HCT116 (cell line): ENCODE measurements around the gene VWF. TPM values are rescaled to one million over a fixed set of nuclear protein-coding genes. Genes with fewer than 3 reads are reported as not detected.

Experiments used
- ATAC-seq: fragments of 200-7000 bp; cut with Tn5 transposase; 2 replicates; pipeline ENCODE4 v1.9.1; 2020; ENCODE audit warnings: mild to moderate bottlenecking, moderate library complexity
- BruUV-seq: library from RNA; stranded (reverse); fragments of 400-500 nt; replicated peaks from 2 replicates; lab custom pipeline; 2021; lab: Mats Ljungman, UMichigan
- CTCF ChIA-PET: fragments of 300-600 bp; sonication (Branson Sonifier 250); formaldehyde crosslinking; loops from one replicate; lab custom pipeline; 2021; ENCODE audit warnings: antibody characterized with exemption; lab: Charles Lee
- POLR2A ChIA-PET: fragments of 300-600, 350-600 bp; sonication (Branson Sonifier 250); formaldehyde crosslinking; loops from one replicate; lab custom pipeline; 2021; ENCODE audit warnings: antibody characterized with exemption; lab: Charles Lee
- RAD21 ChIA-PET, 2 experiments: fragments of 300-600 bp; sonication (Branson Sonifier 250); formaldehyde crosslinking; loops; one replicate each; lab custom pipeline; 2023; ENCODE audit warnings: low total read pairs in 2 of 2; ENCODE audit not compliant: uncharacterized antibody in 2 of 2, unreplicated experiment in 2 of 2, low non-redundant PET in 1 of 2; lab: Charles Lee
- DNase-seq: peaks from one replicate; pipeline ENCODE4 v3.0.0-alpha.2; 2010; ENCODE audit warnings: low read depth, low spot score
- H2AFZ ChIP-seq: fragments of 200-600 bp; shearing (Covaris generic), sonication (generic); 2 replicates; pipeline ENCODE4 v1.6.1; 2017; ENCODE audit warnings: low read depth, mixed run types, mixed read lengths, antibody characterized with exemption, low read length; ENCODE audit not compliant: poor library complexity, severe bottlenecking
- H3K27ac ChIP-seq: 2 replicates; pipeline ENCODE4 v1.5.1; 2012; ENCODE audit warnings: low read depth, low read length
- H3K27me3 ChIP-seq: fragments of 200-600 bp; sonication (generic); 2 replicates; pipeline ENCODE4 v1.6.1; 2016; ENCODE audit warnings: mixed run types, low read length, mixed read lengths; ENCODE audit not compliant: insufficient read depth
- H3K36me3 ChIP-seq, 2 experiments: fragments of 200-500 bp in 1 of 2; fragments of 200-600 bp in 1 of 2; sonication (Bioruptor generic) in 1 of 2; sonication (generic) in 1 of 2; 2 replicates each; pipeline versions ENCODE4 v1.5.1 to v1.6.1; 2014 to 2016; ENCODE audit warnings: low read length in 2 of 2, inconsistent platforms in 1 of 2, mixed read lengths in 1 of 2, mixed run types in 1 of 2; ENCODE audit not compliant: insufficient read depth in 2 of 2, control insufficient read depth in 1 of 2
- H3K4me1 ChIP-seq, 2 experiments: fragments of 200-600 bp in 1 of 2; sonication (generic) in 1 of 2; 2 replicates each; pipeline versions ENCODE4 v1.5.1 to v1.6.1; 2012 to 2017; ENCODE audit warnings: low read length in 2 of 2, inconsistent platforms in 1 of 2, mild to moderate bottlenecking in 1 of 2, mixed read lengths in 1 of 2, mixed run types in 1 of 2, moderate library complexity in 1 of 2; ENCODE audit not compliant: insufficient read depth in 2 of 2, control insufficient read depth in 1 of 2
- H3K4me2 ChIP-seq: fragments of 200-600 bp; sonication (generic); 2 replicates; pipeline ENCODE4 v1.6.1; 2017; ENCODE audit warnings: mixed run types, low read length, mixed read lengths
- H3K4me3 ChIP-seq, 2 experiments: fragments of 200-600 bp in 1 of 2; sonication (generic) in 1 of 2; replicated peaks in 1 of 2; 2 replicates each; pipeline ENCODE4 v1.5.1; 2011 to 2016; ENCODE audit warnings: low read length in 2 of 2, control low read depth in 1 of 2, low read depth in 1 of 2, mild to moderate bottlenecking in 1 of 2, mixed read lengths in 1 of 2, mixed run types in 1 of 2
- H3K79me2 ChIP-seq: fragments of 200-600 bp; sonication (generic); 2 replicates; pipeline ENCODE4 v1.6.1; 2017; ENCODE audit warnings: mild to moderate bottlenecking, mixed run types, low read length, moderate library complexity, mixed read lengths; ENCODE audit not compliant: insufficient read depth
- H3K9ac ChIP-seq: fragments of 200-600 bp; sonication (generic); 2 replicates; pipeline ENCODE4 v1.6.1; 2016; ENCODE audit warnings: low read length, mixed read lengths
- H3K9me2 ChIP-seq: fragments of 200-600 bp; sonication (generic), shearing (Covaris generic); 2 replicates; pipeline ENCODE4 v1.6.1; 2017; ENCODE audit warnings: mixed run types, mild to moderate bottlenecking, moderate library complexity; ENCODE audit not compliant: insufficient read depth
- H3K9me3 ChIP-seq, 2 experiments: fragments of 200-500 bp in 1 of 2; fragments of 200-600 bp in 1 of 2; sonication (Bioruptor generic) in 1 of 2; sonication (generic) in 1 of 2; 2 replicates each; pipeline ENCODE4 v1.6.1; 2014 to 2017; ENCODE audit warnings: low read length in 2 of 2, mixed read lengths in 2 of 2, inconsistent platforms in 1 of 2, low read depth in 1 of 2, mild to moderate bottlenecking in 1 of 2, mixed run types in 1 of 2, moderate library complexity in 1 of 2; ENCODE audit not compliant: control insufficient read depth in 1 of 2, insufficient read depth in 1 of 2
- H4K20me1 ChIP-seq: fragments of 200-600 bp; sonication (generic), shearing (Covaris generic); 2 replicates; pipeline ENCODE4 v1.6.1; 2017; ENCODE audit warnings: mixed run types, mild to moderate bottlenecking, moderate library complexity; ENCODE audit not compliant: insufficient read depth
- CBX3 ChIP-seq: IDR thresholded peaks from 2 replicates; pipeline ENCODE4 v1.6.1; 2012; ENCODE audit warnings: low read depth
- CTCF ChIP-seq, 3 experiments: fragments of 200-600 bp in 1 of 3; sonication (generic) in 1 of 3; IDR thresholded peaks in 2 of 3; conservative IDR thresholded peaks in 1 of 3; 2 replicates each; pipeline ENCODE4 v1.5.1; 2012 to 2017; ENCODE audit warnings: low read depth in 2 of 3, low read length in 2 of 3, antibody characterized with exemption in 1 of 3, borderline replicate concordance in 1 of 3, control low read depth in 1 of 3, mild to moderate bottlenecking in 1 of 3, mixed read lengths in 1 of 3, mixed run types in 1 of 3, moderate library complexity in 1 of 3; ENCODE audit not compliant: insufficient read depth in 1 of 3
- EGR1 ChIP-seq: IDR thresholded peaks from 2 replicates; pipeline ENCODE4 v1.6.1; 2012; ENCODE audit warnings: low read depth
- JUND ChIP-seq: IDR thresholded peaks from 2 replicates; pipeline ENCODE4 v1.6.1; 2012
- RAD21 ChIP-seq: IDR thresholded peaks from 2 replicates; pipeline ENCODE4 v1.6.1; 2012; ENCODE audit warnings: low read depth, mild to moderate bottlenecking
- SIN3A ChIP-seq: IDR thresholded peaks from 2 replicates; pipeline ENCODE4 v1.6.1; 2012; ENCODE audit warnings: low read depth
- SP1 ChIP-seq: IDR thresholded peaks from 2 replicates; pipeline ENCODE4 v1.6.1; 2012; ENCODE audit warnings: low read depth
- ZBTB33 ChIP-seq: IDR thresholded peaks from 2 replicates; pipeline ENCODE4 v1.6.1; 2011; ENCODE audit warnings: mild to moderate bottlenecking, low read length, moderate library complexity; ENCODE audit not compliant: insufficient replicate concordance; ENCODE audit errors: extremely low read depth
- ZFX ChIP-seq: fragments of 450-650 bp; IDR thresholded peaks from 2 replicates; pipeline ENCODE4 v1.6.1; 2017
- ZNF274 ChIP-seq: fragments of 200-500 bp; sonication (Bioruptor generic); IDR thresholded peaks from 2 replicates; pipeline ENCODE4 v1.6.1; 2014; ENCODE audit warnings: mild to moderate bottlenecking, low read depth, low read length, inconsistent platforms
- intact Hi-C: fragments of 100-400 bp; cut with micrococcal nuclease; formaldehyde crosslinking; loops from 2 replicates; pipeline ENCODE4 v1.10.0; 2022
- total RNA-seq: library from RNA; stranded (reverse); gene quantifications from one replicate; pipeline ENCODE4 v1.2.1, GENCODE V29; 2021; ENCODE audit not compliant: unreplicated experiment

Gene VWF
- total RNA-seq, 1 experiment from 2014 or later: 0.57 TPM

GRCh38 chr12:6080149-6081045 is 44.1 kb downstream of the VWF start:
- peaks cover 36 to 40% of the 10 kb centered on the region in 2 experiments for H3K4me1 ChIP-seq
- DNase-seq: no peak
- RAD21 ChIA-PET: no interaction called here
- TF ChIP-seq RAD21: no peak
- TF ChIP-seq EGR1: no peak
- no peak for TF ChIP-seq ZBTB33
- no peak for TF ChIP-seq JUND
- TF ChIP-seq SP1: no peak
- no peak for TF ChIP-seq CTCF (IDR thresholded peaks at IDR 0.05 in 2 of 3, conservative IDR thresholded peaks at IDR 0.05 in 1 of 3; ENCODE audit: borderline replicate concordance in 1 of 3, insufficient read depth in 1 of 3, low read depth in 2 of 3, low read length in 2 of 3)
- TF ChIP-seq SIN3A: no peak
- no peak for TF ChIP-seq CBX3
- no peak for TF ChIP-seq ZNF274
- no peak for TF ChIP-seq ZFX
- H3K9me2 ChIP-seq: no peaks in the 10 kb centered on the region
- no peak overlapping the region for H3K4me2 ChIP-seq
- CTCF ChIA-PET: no interaction called here
- no peak for ATAC-seq
- intact Hi-C loops: no loop called here
- H3K27ac ChIP-seq: no peak overlapping the region
- no peaks in the 10 kb centered on the region for H3K9me3 ChIP-seq
- H4K20me1 ChIP-seq: no peaks in the 10 kb centered on the region
- H3K4me3 ChIP-seq: no peak overlapping the region
- no peak overlapping the region for H2AFZ ChIP-seq
- BruUV-seq: no TSS peak
- no peaks in the 10 kb centered on the region for H3K27me3 ChIP-seq
- H3K79me2 ChIP-seq: no peaks in the 10 kb centered on the region
- no peak overlapping the region for H3K9ac ChIP-seq
- POLR2A ChIA-PET: interaction anchor here (0.9 kb wide), 1 partner anchor 13 kb away, joined by 4 read pairs; no protein-coding TSS in a partner anchor
- H3K36me3 ChIP-seq: no peaks in the 10 kb centered on the region
